ENCODE data around the gene EDC3. TPM values are rescaled to one million over a fixed set of nuclear protein-coding genes. Genes with fewer than 3 reads are reported as not detected.
A peak's percentile ranks its signal among the peaks of the same experiment; 100 is the strongest.
"Not testable (repeated sequence)": the region's sequence is repeated elsewhere in the genome, so short reads cannot be mapped to it uniquely, and the experiment has no call there.

Gene EDC3
- polyA plus RNA-seq, 5 donors: 38.3 to 43.7 (median 39.9) TPM

DNA sequence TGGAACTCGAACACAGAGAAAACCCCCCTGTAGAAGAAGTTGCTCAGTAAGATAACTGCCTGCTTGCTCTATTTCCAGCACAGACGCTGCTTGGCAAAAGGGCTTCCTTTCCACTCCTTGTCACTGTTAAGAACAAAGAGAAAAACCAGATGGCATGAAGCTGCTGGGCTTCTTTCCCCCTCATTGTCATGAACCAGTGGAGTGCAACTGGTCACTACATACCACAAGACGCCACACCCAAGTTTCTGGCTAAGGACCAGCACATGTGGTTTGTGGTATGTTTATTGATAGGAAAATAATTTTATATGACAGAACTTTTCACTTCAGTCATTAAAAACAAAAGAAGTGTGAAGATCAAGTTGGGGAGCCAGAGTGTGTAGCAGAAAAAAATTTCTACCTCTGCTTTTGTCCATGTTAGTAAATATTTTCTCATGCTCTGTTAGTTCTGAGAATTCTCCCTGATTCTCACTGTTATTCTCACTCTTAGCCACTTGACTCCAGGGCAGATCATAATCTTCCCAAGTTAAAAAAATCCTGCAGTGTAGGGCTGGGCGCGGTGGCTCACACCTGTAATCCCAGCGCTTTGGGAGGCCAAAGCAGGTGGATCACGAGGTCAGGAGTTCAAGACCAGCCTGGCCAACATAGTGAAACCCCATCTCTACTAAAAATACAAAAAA, 42.3 kb downstream of the EDC3 start:
- no peak for DNase-seq

DNA sequence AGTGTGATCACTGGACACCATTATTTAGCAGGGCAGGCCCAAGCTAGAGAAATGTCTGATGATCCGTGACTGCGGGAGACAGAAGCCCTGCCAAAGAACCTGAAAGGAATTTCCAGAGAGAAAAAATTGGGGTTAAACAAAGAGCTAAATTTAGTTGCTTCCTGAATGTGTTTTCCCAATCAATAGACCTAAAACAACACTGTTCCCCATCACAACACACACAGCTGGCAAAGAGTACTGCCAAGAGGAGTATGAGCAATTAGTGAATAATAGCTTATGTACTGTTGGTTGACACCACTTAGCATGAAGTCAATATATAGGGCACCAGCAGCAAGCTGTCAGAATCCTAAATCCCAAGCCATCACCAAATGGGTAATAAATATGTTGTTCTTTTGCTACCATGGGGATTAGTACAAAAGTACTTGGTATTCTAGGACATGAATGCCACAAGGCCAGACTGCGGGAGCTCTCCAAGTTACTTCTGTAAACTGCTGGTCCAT, 44.5 kb downstream of the EDC3 start:
- no peak for DNase-seq

DNA sequence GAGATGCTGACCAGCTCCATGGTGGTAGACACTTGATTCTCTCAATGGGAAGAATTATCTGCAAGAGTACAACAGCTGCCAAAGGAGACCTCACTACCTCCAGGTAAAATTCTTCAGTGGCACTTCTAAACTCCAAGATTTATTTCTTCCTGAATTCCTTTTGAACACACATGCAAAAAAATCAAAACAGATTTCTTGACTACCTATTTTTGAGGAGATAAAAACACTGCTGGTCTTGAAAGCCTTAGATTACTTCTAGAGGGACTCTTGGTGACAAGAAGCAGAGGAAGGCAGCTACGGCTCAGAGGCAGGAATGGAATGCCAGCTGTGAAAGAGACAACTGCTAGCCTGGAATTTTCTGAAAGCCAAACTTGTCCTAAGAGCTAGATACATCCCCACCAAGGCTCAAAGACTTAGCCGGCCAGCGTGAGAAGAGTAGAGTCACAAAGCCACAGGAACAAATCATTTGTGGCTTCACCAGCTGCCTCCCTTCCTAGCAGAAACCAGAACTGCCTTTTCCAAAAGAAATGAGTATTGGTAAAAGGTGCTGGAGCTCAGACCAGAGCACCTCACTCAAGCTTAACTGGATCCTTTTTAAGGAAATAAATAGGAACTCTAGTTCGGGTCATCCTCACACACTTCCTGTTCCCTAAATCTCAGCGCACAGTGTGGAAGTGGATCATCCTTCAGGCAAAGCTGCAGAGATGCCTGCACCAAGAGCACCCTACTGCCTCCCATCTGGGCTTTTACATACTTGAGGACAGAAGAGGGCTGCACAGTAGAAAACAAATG, 47.6 kb downstream of the EDC3 start:
- no peak for DNase-seq

DNA sequence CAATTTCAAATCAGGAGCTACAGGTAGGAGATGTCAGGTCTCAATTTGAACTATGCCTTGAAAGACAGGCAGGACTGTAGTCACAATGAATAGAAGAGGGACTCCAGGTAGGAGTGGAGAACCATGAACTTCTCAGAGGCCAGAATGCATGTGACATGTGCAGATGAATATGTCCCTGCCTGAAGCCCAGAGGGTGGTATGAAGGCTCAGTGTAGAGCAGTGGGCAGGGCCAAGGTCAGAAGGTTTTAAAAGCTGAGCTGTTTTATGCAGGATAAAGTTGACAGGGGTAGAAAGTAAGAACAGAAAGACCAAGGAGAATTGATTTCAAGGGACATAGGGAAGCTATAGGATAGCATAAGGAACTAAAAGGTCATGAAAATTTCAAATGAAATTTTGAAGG, 49.3 kb downstream of the EDC3 start:
- no peak for DNase-seq

DNA sequence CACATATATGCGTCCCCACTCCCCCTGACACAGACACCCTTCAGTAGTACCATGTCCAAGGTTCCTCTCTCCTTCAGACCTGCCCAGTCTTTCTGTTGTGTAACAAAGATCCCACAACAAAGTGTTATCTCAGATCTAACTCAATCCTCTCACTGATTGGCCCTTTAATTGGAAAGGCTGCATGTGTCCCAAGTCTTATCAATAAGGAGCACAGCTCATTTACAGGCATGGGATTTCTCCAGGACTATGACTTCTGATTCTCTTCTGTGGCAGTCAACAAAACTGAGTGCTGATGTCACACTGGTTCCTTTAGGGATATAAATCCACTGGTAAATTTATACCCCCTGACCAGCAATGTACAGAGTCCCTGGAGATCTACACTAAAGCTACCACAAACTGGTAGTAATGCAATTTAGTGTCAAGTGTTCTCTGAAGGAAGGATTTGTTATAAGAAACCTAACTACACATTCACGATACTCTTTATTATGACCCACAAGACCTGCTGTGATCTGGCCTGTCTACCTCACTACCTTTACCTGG, 52.1 kb downstream of the EDC3 start:
- no peak for DNase-seq

DNA sequence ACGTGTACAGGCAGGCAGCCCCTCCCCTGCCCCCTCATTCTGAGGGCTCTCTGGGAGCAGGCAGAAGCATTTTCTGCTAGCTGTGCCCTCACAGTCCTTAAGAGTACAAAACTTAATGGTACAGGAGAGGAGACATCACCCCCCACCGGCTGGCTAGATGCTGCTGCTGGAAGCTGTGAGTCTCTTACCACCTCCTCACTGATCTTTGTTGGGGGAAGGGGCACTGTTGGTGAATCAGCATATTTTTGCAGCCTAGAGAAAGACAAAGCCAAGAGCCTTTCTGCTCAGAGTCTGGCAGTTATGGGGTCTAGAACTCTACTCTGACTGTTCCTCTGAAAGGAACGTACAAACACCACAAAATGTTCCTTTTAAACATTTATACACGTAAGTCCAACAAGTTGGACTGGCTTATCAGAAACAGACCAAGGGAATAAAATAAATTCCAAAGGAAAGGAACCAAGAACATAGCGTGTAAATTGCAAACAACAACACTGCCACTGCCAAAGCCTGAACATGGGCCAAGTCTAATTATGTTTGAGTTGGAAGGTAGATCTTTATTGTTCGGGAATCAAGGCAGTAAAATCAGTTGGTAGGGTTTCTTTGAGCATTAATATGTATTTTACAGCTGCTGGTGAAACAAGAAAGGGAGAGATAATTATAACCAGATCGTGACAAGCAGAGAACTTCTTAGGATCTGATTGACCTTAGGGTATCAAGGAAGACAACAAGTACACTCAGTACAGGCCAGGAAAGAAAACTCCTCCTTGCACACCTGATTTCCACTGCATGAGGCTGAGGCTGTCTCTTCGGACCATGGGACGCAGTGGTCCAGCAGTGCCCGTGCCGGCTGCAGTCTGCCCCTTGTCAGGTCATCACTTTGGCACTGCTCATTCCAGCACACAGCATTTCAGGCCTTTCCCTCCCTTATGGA, 52.8 kb downstream of the EDC3 start:
- peak in 1 of 2 donors; percentile 19 for DNase-seq

DNA sequence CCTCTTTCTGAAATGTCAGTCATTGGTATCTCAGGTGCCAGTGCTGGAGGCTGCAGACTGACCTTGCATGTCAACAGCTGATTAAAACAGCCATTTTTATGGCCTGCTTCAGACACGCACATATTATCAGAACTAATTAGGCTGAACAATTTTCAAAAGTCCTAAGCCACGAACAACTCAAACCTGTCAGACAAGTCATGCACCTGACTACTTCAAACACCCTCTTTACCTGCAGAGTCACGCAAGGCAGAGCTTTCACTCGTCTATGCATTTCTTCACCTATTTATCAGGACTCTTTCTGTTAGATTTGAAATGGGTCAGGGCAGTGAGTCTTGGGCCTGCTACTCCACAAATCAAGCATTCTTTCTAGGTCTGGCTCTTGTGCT, 53.5 kb downstream of the EDC3 start:
- peak; percentile 44 to 45 for DNase-seq

DNA sequence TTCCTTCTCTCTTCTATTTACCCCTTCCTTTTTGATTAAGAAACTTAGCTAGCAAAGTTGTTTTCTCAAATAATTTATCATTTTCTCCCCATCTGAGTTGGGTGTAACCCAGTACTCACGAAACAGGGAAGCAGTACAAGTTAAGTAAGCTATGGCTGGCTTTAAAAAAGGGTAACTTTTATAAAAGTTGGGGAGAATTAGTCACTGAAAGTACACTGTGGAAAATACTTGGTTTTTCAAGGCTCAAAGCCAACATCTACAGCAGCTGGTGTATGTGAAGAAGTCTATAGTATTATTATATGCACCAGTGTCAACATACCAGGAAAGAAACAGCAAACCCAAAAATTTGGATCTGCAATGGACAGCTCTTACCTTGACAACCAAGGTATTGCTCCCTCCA, 54.7 kb downstream of the EDC3 start:
- no peak for DNase-seq

DNA sequence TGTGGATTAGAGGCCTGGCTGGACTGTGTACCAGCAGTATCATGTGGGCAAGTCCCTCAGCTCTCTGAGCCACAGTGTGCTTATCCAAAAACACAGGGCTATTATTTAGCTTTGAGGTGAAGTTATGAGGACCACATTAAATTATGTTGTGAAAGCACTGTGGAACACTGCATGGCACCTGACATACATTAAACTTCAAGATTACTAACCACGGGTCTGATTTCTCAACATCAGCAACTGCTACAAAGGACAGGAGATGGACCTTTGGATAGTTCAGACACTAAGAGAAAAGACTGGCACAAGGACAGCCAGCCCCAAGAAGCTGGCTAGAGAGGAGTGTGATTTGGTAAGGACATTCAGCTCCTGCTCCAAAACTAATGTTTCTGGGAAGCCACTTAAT, 58.8 kb downstream of the EDC3 start:
- DNase-seq: no peak

DNA sequence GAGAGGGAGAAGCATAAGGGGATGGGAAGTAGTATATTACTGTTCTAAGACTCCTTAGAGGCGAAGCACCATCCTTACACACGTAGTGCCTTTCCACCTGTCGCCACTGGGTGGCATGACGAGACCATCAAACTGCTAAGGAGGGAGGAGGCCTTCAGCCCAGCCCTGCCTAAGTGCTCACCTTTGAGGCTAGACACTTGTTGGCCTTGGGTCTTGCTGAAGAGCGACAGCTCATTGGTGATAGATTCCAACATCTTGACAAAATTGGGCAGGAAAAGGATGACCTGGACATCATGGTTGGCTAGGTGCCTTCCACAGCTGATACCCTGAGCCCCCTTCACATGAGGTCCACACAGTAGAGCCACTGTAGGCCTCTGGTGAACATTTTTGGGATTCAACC, 60.6 kb downstream of the EDC3 start:
- DNase-seq: peak in 1 of 2 donors; percentile 44

DNA sequence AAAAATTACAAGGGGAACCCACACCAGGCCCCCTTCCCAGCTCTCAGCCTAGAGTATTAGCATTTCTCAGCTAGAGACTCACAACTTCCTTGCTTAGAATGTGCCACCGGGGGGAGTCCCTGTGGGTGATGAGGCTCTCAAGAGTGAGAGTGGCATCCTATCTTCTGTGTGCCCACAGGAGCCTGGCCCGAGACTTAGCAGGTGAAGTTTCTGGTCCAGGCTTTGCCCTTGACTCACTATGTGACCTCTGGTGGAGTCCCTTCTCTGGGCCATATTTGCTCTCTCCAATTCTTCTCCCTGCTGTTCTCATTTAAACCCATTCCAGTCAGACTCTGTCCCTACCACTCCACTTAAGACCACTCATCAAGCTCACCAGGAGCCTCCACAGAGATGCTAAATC, 62.0 kb downstream of the EDC3 start:
- DNase-seq: no peak

DNA sequence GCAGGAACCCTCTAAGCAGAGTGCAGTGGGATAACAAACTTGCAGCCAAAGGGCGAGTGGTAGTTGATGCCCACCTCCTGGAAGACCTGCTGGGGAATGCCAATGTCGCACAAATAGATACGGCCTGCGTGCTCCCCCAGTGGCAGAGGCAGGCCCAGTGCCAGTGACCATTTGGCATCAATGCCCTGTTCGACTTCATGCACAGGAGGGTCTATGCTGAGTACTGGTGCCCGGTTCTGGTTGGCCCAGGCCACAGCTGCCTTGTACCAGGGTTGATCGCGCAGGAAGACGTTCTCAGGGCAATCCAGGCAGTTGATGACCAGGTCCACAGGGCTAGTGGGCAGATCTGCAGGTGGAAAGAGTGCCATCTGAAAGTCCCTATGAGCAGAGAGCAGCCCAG, 63.2 kb downstream of the EDC3 start:
- no peak for DNase-seq

DNA sequence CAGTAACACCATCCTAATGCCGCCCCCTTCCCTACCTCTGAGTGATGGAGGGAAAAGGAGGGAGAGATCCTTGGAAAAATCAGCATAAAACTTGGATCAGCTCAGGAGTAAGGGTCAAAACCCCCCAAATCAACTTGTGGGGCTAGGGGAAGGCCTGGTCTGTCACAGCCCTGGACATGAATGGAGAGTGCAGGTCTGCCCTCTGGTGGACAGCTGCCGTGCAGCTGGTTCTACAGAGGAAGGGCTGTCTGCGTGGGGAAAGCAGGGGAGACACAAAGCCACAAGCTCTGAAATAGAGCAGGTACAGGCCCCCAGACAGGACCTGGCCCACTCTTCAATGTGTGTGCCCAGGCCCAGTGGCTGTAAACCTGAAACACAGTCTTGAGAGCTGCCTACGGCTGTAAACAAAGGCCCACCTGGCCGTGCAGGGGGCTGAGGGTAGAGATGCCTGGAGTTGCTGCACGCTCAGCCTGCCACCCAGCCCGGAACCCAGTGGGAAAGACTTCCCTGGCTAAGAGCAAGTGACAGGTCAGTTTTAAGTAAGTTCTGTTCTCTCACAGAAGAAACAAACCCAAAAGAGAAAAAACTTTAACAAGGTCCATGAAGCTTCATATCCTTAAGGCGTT, 63.8 kb downstream of the EDC3 start:
- DNase-seq: peak; percentile 26 to 48

DNA sequence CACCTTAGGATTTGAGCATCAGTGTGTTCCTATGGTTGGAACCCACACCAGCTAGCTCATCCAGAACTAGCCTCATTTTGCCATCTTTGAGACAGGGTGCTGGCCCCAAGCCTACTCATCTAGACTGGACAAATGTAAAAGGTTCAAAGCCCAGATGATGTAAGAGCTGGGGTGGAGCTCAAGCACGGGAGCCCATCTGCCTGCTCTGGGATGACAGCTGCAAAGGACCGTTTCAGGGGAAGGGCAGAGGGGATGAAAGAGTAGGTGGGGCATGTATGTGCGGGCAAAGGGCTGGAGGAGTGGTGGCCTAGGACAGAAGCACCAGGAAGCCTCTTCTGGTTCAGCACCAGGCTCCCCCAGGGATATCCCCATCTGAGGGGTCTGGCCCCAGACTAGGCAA, 64.4 kb downstream of the EDC3 start:
- no peak for DNase-seq

DNA sequence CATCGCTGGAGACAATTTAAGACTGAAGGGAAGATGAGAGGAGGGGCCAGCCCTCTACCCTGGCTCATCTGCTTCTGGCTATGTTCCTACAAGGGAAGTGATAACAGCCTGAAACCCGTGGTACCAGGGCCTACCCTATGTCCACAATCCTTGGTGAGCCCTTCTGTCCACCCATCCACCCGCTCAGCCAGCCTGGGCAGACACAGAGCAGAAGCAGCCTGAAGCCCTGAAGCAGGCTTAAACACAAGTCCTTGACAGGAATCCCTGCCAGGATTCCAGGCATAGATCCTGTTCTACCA, 64.8 kb downstream of the EDC3 start:
- DNase-seq: no peak

DNA sequence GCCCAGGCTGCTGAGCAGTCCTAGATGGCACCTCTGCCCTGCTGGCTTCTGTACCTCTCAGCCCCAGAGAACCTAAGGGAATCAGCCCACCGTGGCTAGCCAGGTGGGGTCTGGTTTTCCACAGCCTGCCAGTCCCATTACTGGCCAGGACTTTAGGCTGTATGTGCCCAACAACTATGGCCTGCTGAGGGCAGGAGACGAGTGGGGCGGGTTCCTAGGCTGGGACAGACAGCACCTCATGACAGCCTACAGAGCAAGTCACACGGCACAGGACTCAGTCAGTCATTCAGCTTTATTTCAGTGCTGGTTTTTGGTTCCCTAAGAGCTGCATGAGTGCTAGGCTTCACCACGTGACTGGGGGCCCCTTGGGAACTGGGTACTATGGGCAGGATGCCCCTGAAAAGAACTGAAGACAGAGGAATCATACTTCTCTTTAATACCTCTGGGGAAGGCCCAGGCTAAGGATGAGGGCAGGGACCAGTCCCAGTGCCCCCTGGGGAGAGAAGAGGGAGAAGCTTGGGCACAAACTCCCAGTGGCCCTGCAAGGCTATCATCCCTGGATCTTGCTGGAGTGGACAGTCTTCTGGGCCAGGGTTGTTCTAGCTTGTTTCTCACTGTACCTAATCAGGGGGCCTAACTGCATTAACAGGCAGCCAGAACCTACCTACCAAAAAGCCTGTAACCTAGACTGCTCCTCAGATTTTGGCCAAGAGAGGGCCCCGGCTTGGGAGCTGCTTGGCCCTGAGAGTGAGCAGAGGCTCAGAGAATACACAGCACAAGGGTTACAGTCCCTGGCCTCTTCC, 65.3 kb downstream of the EDC3 start:
- DNase-seq: no peak

DNA sequence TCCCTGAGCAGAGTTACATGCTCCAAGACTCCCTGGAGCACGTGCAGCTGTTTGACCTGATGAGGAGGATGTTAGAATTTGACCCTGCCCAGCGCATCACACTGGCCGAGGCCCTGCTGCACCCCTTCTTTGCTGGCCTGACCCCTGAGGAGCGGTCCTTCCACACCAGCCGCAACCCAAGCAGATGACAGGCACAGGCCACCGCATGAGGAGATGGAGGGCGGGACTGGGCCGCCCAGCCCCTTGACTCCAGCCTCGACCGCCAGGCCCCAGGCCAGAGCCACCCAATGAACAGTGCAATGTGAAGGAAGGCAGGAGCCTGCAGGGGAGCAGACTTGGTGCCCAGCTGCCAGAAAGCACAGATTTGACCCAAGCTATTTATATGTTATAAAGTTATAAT, 66.1 kb downstream of the EDC3 start:
- not testable (repeated sequence) for DNase-seq

DNA sequence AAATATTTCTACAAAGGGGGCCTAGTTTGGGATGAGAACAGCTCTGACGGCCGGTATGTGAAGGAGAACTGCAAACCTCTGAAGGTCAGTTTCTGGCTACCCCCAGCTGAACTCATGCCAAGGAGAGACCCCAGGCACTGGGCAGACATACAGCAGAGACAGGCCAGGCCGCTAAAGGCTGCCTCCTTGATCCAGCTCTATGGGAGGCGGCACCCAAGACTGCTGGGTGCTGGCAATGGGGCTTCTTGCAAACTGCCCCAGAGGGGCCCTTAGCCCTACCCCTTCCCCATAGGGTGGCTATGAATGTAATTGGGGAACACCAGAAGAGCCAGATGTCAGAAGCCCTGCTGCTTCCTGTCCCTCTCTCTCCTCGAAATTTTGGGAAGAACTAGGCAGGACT, 66.9 kb downstream of the EDC3 start:
- no peak for DNase-seq

DNA sequence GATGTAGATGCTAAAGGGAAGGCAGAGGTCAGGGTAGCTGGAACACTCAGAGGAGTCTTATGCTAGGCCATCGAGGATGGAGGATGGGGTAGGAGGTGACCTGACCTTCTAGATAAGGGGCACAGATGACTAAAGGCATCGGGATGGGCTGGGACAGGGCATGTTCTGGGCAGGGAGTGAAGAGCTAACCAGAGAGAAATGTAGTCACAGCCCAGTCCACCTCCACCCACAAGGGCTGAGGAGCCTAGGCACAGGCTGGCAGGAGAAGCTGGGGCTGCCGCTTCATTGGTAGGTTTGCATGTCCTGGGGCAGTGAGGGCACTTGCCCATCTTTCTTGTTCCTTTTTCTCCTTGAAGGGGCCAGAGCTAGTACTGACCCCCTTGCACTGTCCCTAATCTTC, 67.6 kb downstream of the EDC3 start:
- no peak for DNase-seq

DNA sequence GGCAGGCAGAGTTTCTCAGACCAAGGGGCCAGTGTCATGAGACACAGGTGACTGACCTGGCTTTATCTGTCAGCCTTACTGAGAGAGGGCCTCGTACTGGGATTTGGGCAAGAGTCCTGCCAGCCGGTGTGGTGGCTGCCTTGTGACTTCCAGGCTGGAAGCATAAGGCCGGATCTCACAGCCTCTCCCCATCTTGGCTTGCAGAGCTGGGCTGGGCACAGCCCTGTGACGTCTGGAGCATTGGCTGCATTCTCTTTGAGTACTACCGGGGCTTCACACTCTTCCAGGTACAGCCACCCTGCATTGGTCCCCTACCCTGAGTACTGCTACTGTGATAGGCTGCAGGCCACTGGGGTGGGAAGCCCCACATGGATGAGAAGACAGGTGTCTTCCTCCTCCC, 68.1 kb downstream of the EDC3 start:
- DNase-seq: no peak

All from right lung (tissue), 5 donors.